Esophagus (tissue), 2 donors: Measurements from ENCODE around the gene NRBP1. TPM values are rescaled to one million over a fixed set of nuclear protein-coding genes. Genes with fewer than 3 reads are reported as not detected.

Experiments
- H3K27ac ChIP-seq, 2 donors: one replicate each; pipeline ENCODE4 v1.5.1; 2013; ENCODE audit warnings: low read depth in 2 of 2, mild to moderate bottlenecking in 2 of 2, inconsistent platforms in 1 of 2, low read length in 1 of 2, moderate library complexity in 1 of 2
- H3K27me3 ChIP-seq, 2 donors: one replicate each; pipeline ENCODE4 v1.6.1; 2013; ENCODE audit warnings: low read length in 2 of 2, control low read depth in 1 of 2, mild to moderate bottlenecking in 1 of 2; ENCODE audit not compliant: insufficient read depth in 2 of 2, control insufficient read depth in 1 of 2
- H3K36me3 ChIP-seq, 2 donors: one replicate each; pipeline ENCODE4 v1.6.1; 2013; ENCODE audit warnings: low read length in 1 of 2; ENCODE audit not compliant: control insufficient read depth in 2 of 2, insufficient read depth in 2 of 2
- H3K4me1 ChIP-seq, 2 donors: one replicate each; pipeline ENCODE4 v1.6.1; 2013; ENCODE audit warnings: low read length in 1 of 2; ENCODE audit not compliant: control insufficient read depth in 2 of 2, insufficient read depth in 2 of 2
- H3K4me3 ChIP-seq, 2 donors: one replicate each; pipeline ENCODE4 v1.5.1; 2013; ENCODE audit warnings: low read length in 2 of 2, mild to moderate bottlenecking in 2 of 2, low read depth in 1 of 2, moderate library complexity in 1 of 2
- H3K9me3 ChIP-seq, 2 donors: one replicate each; pipeline ENCODE4 v1.6.1; 2013; ENCODE audit warnings: mild to moderate bottlenecking in 2 of 2, low read depth in 1 of 2, low read length in 1 of 2, moderate library complexity in 1 of 2; ENCODE audit not compliant: control insufficient read depth in 2 of 2, insufficient read depth in 1 of 2
- WGBS, 2 donors: extraction: QIAGEN DNeasy Blood & Tissue Kit; methylation state at CpG; one replicate each; pipeline ENCODE4 v1.1.7; 2013; 5-methylcytosine and 5-hydroxymethylcytosine counted together
- polyA plus RNA-seq, 2 donors: library from polyadenylated mRNA; stranded (reverse); fragments of 200-250 nt; gene quantifications; one replicate each; pipeline ENCODE4 v1.2.3, GENCODE V29; 2013
- donor health status: healthy with polysubstance abuse.
- donor health status: Bipolar disorder and iron deficiency.

The NRBP1 gene
- polyA plus RNA-seq, 2 donors: 51.9 to 95.7 TPM

DNA sequence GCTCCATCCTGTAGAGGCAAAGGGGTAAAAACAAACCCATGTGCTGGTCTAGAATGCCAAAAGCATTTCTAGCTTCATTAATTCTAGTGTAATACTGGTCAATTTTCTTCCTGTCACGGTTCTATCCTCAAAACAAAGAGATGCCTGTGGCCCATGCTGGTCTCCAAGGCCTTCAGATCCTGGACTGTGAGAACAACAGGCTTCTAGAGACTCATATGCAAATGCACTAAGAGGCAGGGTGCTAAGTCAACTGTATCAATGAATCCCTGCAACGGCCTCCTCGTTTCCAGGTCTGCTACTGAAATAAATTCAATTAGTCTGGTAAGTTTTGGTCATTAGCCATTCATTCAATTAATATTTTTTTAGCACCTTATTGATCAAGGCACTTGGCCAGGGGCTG lies 57.1 kb downstream of the NRBP1 start:
- H3K36me3 ChIP-seq: peaks cover 6 to 7% of the 10 kb centered on the region in 2 donors
- H3K9me3 ChIP-seq: no peaks in the 10 kb centered on the region
- H3K27ac ChIP-seq: no peak overlapping the region
- no peaks in the 10 kb centered on the region for H3K27me3 ChIP-seq
- no peaks in the 10 kb centered on the region for H3K4me1 ChIP-seq
- H3K4me3 ChIP-seq: no peak overlapping the region
- WGBS, 2 donors: 73 to 74% methylated on average over 3 of the region's 3 CpGs

DNA sequence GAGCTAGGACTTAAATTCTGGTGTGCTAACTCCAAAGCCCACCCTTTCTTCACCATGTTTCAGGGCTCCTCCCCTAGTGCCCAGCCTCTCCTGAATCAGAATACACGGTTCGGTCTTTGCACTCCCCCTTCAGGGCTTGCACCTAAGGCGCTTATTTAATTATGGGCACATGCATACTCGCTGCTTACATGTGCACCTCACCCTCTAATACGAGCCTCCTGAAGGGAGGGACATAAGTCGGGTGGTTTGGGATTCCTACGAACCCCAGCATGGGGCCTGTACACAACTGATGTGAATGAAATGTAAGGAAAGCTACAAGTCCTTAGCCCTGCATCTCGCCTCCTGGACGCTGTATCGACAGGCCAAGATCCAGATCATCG lies 60.7 kb downstream of the NRBP1 start:
- Histone ChIP-seq H3K27me3 (no peaks in the 10 kb centered on the region), H3K36me3 (peaks cover 0 to 3% of the 10 kb centered on the region in 2 donors), H3K4me1 (no peaks in the 10 kb centered on the region), H3K27ac (peak overlapping the region; percentile 55 to 86), H3K9me3 (no peaks in the 10 kb centered on the region), H3K4me3 (peak overlapping the region; percentile 52 to 60)
- WGBS, 2 donors: 2 to 3% methylated on average over 11 of the region's 11 CpGs

DNA sequence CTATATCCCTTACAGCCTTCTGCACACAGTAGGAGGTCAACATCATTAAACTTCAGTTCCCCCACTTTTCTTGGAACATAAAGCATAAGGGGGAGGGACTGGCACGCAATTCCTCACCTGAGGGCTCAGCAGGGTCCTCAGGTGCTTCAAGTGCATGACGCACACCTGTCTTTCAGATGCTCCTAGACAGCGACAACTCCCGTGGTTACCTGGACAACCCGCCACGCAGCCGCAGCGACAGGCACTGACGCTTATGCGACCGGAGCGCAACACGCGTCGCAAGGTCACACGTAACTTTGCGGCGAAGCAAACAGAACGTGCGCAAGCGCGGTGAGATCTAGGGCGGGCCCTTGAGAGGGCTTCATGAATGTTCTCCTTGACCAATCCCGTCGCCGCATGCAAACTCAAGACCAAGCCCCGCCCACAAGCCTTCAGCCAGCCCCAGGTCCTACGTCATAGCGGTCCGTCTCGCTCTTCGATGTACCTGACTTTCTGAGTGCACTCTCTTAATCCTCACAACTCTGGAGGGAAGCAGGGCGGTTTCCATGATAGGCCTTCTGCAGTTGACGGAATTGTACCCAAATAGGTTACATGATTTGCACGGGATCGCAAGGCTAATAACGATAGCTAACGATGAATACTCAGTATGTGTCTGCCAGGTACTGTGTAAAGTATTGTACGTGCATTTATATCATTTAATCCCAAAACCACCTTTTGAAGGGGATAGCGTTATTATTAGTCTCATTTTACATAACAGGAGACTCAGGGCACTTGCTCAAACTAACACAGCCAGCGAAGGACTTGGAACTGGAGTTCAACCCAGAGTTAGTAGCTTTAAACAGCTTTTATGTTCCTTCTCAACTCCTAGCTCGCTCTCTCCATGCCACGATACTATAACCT lies 61.3 kb downstream of the NRBP1 start, which contains the start of gene IFT172:
IFT172 (minus strand) TSS at position 246 of the 900 bp plus-strand sequence; CDS start at position 156, 90 bp downstream.
- H3K27ac ChIP-seq: peak within 1 kb of the TSS; percentile 75 to 86
- peak within 1 kb of the TSS; percentile 52 to 60 for H3K4me3 ChIP-seq
- no peaks in the 10 kb centered on the region for H3K27me3 ChIP-seq
- peaks cover 0 to 3% of the 10 kb centered on the region in 2 donors for H3K36me3 ChIP-seq
- H3K4me1 ChIP-seq: peaks cover 3 to 5% of the 10 kb centered on the region in 2 donors
- WGBS, 2 donors: 7 to 8% methylated on average over 43 of the region's 43 CpGs
- H3K9me3 ChIP-seq: no peaks in the 10 kb centered on the region

Other genes starting within 250 kb of the NRBP1 start
- gene ATRAID, start 216.6 kb upstream of the NRBP1 start, polyA plus RNA-seq: 10 to 100 TPM; 66.2 to 92.7 TPM
- 10 to 100 TPM; 11.4 to 13.5 TPM for gene SLC5A6, start 216.4 kb upstream of the NRBP1 start, polyA plus RNA-seq
- 10 to 100 TPM; 16.8 to 18.3 TPM for gene CAD, start 211.3 kb upstream of the NRBP1 start, polyA plus RNA-seq
- under 1 TPM; 0.08 to 0.09 TPM for gene SLC30A3, start 165.6 kb upstream of the NRBP1 start, polyA plus RNA-seq
- gene DNAJC5G, start 153.2 kb upstream of the NRBP1 start, polyA plus RNA-seq: under 1 TPM; 0.05 to 0.14 TPM
- gene TRIM54, start 146.2 kb upstream of the NRBP1 start, polyA plus RNA-seq: under 1 TPM; 0.05 to 0.18 TPM
- 1 to 10 TPM in 1 of 2 donors, under 1 TPM in 1; 0.41 to 1.1 TPM for gene UCN, start 120.2 kb upstream of the NRBP1 start, polyA plus RNA-seq
- 10 to 100 TPM; 44.9 to 71.2 TPM for gene MPV17, start 105.5 kb upstream of the NRBP1 start, polyA plus RNA-seq
- 10 to 100 TPM; 41.5 to 43.8 TPM for gene GTF3C2, start 71.9 kb upstream of the NRBP1 start, polyA plus RNA-seq
- gene EIF2B4, start 58.3 kb upstream of the NRBP1 start, polyA plus RNA-seq: 10 to 100 TPM; 44.1 to 55.5 TPM
- gene SNX17, start 58.0 kb upstream of the NRBP1 start, polyA plus RNA-seq: 10 to 100 TPM; 36.9 to 61.7 TPM
- gene ZNF513, start 47.9 kb upstream of the NRBP1 start, polyA plus RNA-seq: 10 to 100 TPM; 20.0 to 34.5 TPM
- gene PPM1G, start 19.0 kb upstream of the NRBP1 start, polyA plus RNA-seq: 10 to 100 TPM; 40.3 to 65.0 TPM
- gene KRTCAP3, start 13.8 kb downstream of the NRBP1 start, polyA plus RNA-seq: 10 to 100 TPM; 21.0 to 30.3 TPM
- gene IFT172, start 61.1 kb downstream of the NRBP1 start, polyA plus RNA-seq: 10 to 100 TPM; 12.8 to 27.5 TPM
- gene FNDC4, start 66.6 kb downstream of the NRBP1 start, polyA plus RNA-seq: 10 to 100 TPM; 22.2 to 34.0 TPM
- 1 to 10 TPM; 2.1 to 4.0 TPM for gene GCKR, start 68.2 kb downstream of the NRBP1 start, polyA plus RNA-seq
- gene ZNF512, start 154.4 kb downstream of the NRBP1 start, polyA plus RNA-seq: 1 to 10 TPM; 5.6 to 6.6 TPM
- gene CCDC121, start 200.4 kb downstream of the NRBP1 start, polyA plus RNA-seq: 1 to 10 TPM; 1.0 to 1.2 TPM
- 10 to 100 TPM; 15.0 to 25.0 TPM for gene GPN1, start 200.4 kb downstream of the NRBP1 start, polyA plus RNA-seq
- gene SUPT7L, start 235.0 kb downstream of the NRBP1 start, polyA plus RNA-seq: 10 to 100 TPM; 16.6 to 22.8 TPM
- 10 to 100 TPM in 1 of 2 donors, 1 to 10 TPM in 1; 10.0 to 15.1 TPM for gene SLC4A1AP, start 235.3 kb downstream of the NRBP1 start, polyA plus RNA-seq